H9 (cell line): Measurements from ENCODE around the gene MGAT4A. TPM values are rescaled to one million over a fixed set of nuclear protein-coding genes. Genes with fewer than 3 reads are reported as not detected.

Experiments used
- DNase-seq: peaks from one replicate; pipeline ENCODE4 v3.0.0-alpha.2; 2017
- H2AFZ ChIP-seq: one replicate; pipeline ENCODE4 v1.6.1; 2013; ENCODE audit warnings: mild to moderate bottlenecking, low read length, control low read depth, moderate library complexity
- H2AK5ac ChIP-seq: 2 replicates; pipeline ENCODE4 v1.6.1; 2013; ENCODE audit warnings: low read length, control low read depth, mixed read lengths; ENCODE audit not compliant: insufficient read length
- H2BK120ac ChIP-seq: one replicate; pipeline ENCODE4 v1.6.1; 2013; ENCODE audit warnings: low read depth, mild to moderate bottlenecking, low read length, control low read depth, inconsistent platforms; ENCODE audit not compliant: poor library complexity, severe bottlenecking
- H2BK12ac ChIP-seq: 2 replicates; pipeline ENCODE4 v1.6.1; 2013; ENCODE audit warnings: low read length, control low read depth, mixed read lengths, low read depth; ENCODE audit not compliant: insufficient read length
- H2BK15ac ChIP-seq: 2 replicates; pipeline ENCODE4 v1.6.1; 2013; ENCODE audit warnings: low read depth, low read length, control low read depth
- H2BK20ac ChIP-seq: one replicate; pipeline ENCODE4 v1.6.1; 2013; ENCODE audit warnings: low read depth, mild to moderate bottlenecking, low read length, control low read depth, inconsistent platforms; ENCODE audit not compliant: poor library complexity, severe bottlenecking
- H2BK5ac ChIP-seq: 2 replicates; pipeline ENCODE4 v1.6.1; 2013; ENCODE audit warnings: low read length, control low read depth, mixed read lengths; ENCODE audit not compliant: insufficient read length
- H3K14ac ChIP-seq: 2 replicates; pipeline ENCODE4 v1.6.1; 2013; ENCODE audit warnings: low read length, control low read depth; ENCODE audit not compliant: insufficient read depth
- H3K18ac ChIP-seq: 2 replicates; pipeline ENCODE4 v1.6.1; 2013; ENCODE audit warnings: low read depth, mild to moderate bottlenecking, mixed read lengths, low read length, control low read depth; ENCODE audit not compliant: insufficient read length
- H3K23ac ChIP-seq: 2 replicates; pipeline ENCODE4 v1.6.1; 2013; ENCODE audit warnings: low read length, control low read depth, mixed read lengths, low read depth; ENCODE audit not compliant: insufficient read length
- H3K23me2 ChIP-seq: 2 replicates; pipeline ENCODE4 v1.6.1; 2013; ENCODE audit warnings: low read depth, mild to moderate bottlenecking, mixed read lengths, low read length, control low read depth; ENCODE audit not compliant: insufficient read length, poor library complexity, severe bottlenecking
- H3K27ac ChIP-seq: 2 replicates; pipeline ENCODE4 v1.5.1; 2013; ENCODE audit warnings: low read length, control low read depth, mixed read lengths, low read depth; ENCODE audit not compliant: insufficient read length
- H3K27me3 ChIP-seq: 2 replicates; pipeline ENCODE4 v1.6.1; 2013; ENCODE audit warnings: low read length, control low read depth, inconsistent platforms; ENCODE audit not compliant: insufficient read depth
- H3K4ac ChIP-seq: 2 replicates; pipeline ENCODE4 v1.6.1; 2013; ENCODE audit warnings: low read depth, mild to moderate bottlenecking, control low read depth, inconsistent platforms, low read length, moderate library complexity
- H3K4me1 ChIP-seq: 2 replicates; pipeline ENCODE4 v1.6.1; 2013; ENCODE audit warnings: low read length, control low read depth, inconsistent platforms; ENCODE audit not compliant: insufficient read depth
- H3K4me2 ChIP-seq: 2 replicates; pipeline ENCODE4 v1.6.1; 2013; ENCODE audit warnings: low read length, control low read depth, mixed read lengths; ENCODE audit not compliant: insufficient read length, insufficient read depth
- H3K56ac ChIP-seq: 2 replicates; pipeline ENCODE4 v1.6.1; 2013; ENCODE audit warnings: low read depth, mild to moderate bottlenecking, mixed read lengths, low read length, control low read depth; ENCODE audit not compliant: insufficient read length
- H3K79me1 ChIP-seq: 2 replicates; pipeline ENCODE4 v1.6.1; 2013; ENCODE audit warnings: low read depth, mild to moderate bottlenecking, moderate library complexity, low read length, control low read depth, inconsistent platforms; ENCODE audit not compliant: insufficient read depth, poor library complexity, severe bottlenecking
- H3K79me2 ChIP-seq: 2 replicates; pipeline ENCODE4 v1.6.1; 2013; ENCODE audit warnings: low read length, control low read depth, inconsistent platforms; ENCODE audit not compliant: insufficient read depth
- H3K9ac ChIP-seq: 2 replicates; pipeline ENCODE4 v1.6.1; 2013; ENCODE audit warnings: low read length, control low read depth, mixed read lengths; ENCODE audit not compliant: insufficient read length; ENCODE audit errors: extremely low read depth
- H3K9me3 ChIP-seq: one replicate; pipeline ENCODE4 v1.6.1; 2013; ENCODE audit warnings: low read depth, low read length, inconsistent platforms; ENCODE audit not compliant: control insufficient read depth
- H3T11ph ChIP-seq: one replicate; pipeline ENCODE4 v1.6.1; 2013; ENCODE audit warnings: mild to moderate bottlenecking, low read length, control low read depth, inconsistent platforms
- H4K20me1 ChIP-seq: one replicate; pipeline ENCODE4 v1.6.1; 2013; ENCODE audit not compliant: control insufficient read depth, insufficient read length, insufficient read depth
- H4K5ac ChIP-seq: 2 replicates; pipeline ENCODE4 v1.6.1; 2013; ENCODE audit warnings: low read depth, mild to moderate bottlenecking, mixed read lengths, low read length, control low read depth; ENCODE audit not compliant: insufficient read length
- H4K8ac ChIP-seq: replicated peaks from 2 replicates; pipeline ENCODE4 v1.6.1; 2013; ENCODE audit warnings: low read length, control low read depth, mixed read lengths, low read depth; ENCODE audit not compliant: insufficient read length
- H4K91ac ChIP-seq: 2 replicates; pipeline ENCODE4 v1.6.1; 2013; ENCODE audit warnings: low read depth, mild to moderate bottlenecking, moderate library complexity, mixed read lengths, low read length, control low read depth; ENCODE audit not compliant: insufficient read length
- H3K27ac Mint-ChIP-seq, 3 experiments: 2 replicates in 2 of 3; 3 replicates in 1 of 3; pipeline ENCODE4 v1.8.0; 2020 to 2021; ENCODE audit warnings: mixed read lengths in 3 of 3, mild to moderate bottlenecking in 1 of 3, moderate library complexity in 1 of 3
- H3K27me3 Mint-ChIP-seq: 2 replicates; pipeline ENCODE4 v1.8.0; 2021; ENCODE audit warnings: low read depth, mild to moderate bottlenecking, moderate library complexity, mixed read lengths
- H3K36me3 Mint-ChIP-seq, 3 experiments: 2 replicates in 2 of 3; 3 replicates in 1 of 3; pipeline ENCODE4 v1.8.0; 2020 to 2021; ENCODE audit warnings: low read depth in 3 of 3, mixed read lengths in 3 of 3; ENCODE audit not compliant: insufficient read depth in 1 of 3
- H3K4me1 Mint-ChIP-seq, 2 experiments: 2 replicates each; pipeline ENCODE4 v1.8.0; 2020; ENCODE audit warnings: mixed read lengths in 2 of 2
- H3K4me3 Mint-ChIP-seq, 2 experiments: 2 replicates in 1 of 2; 3 replicates in 1 of 2; pipeline ENCODE4 v1.8.0; 2020 to 2021; ENCODE audit warnings: mild to moderate bottlenecking in 2 of 2, mixed read lengths in 2 of 2, moderate library complexity in 1 of 2
- H3K9me3 Mint-ChIP-seq, 2 experiments: 2 replicates in 1 of 2; 3 replicates in 1 of 2; pipeline ENCODE4 v1.8.0; 2020; ENCODE audit warnings: mild to moderate bottlenecking in 2 of 2, mixed read lengths in 2 of 2, moderate library complexity in 1 of 2
- WGBS: extraction: QIAGEN DNeasy Blood & Tissue Kit; methylation state at CpG from one replicate; pipeline ENCODE4 v1.1.7; 2013; ENCODE audit warnings: missing lambda C conversion rate, low lambda C conversion rate, mixed read lengths; ENCODE audit not compliant: insufficient read length; ENCODE audit errors: extremely low coverage; 5-methylcytosine and 5-hydroxymethylcytosine counted together
- total RNA-seq: library from RNA; stranded (reverse); gene quantifications from 2 replicates; pipeline ENCODE4 v1.2.1, GENCODE V29; 2021
- TF ChIP-seq, protein P1 (sequence below): fragments of 200-600 bp; sonication (generic); conservative IDR thresholded peaks from 3 replicates; pipeline ENCODE4 v1.8.0; 2021; ENCODE audit warnings: antibody characterized with exemption, mild to moderate bottlenecking

Gene MGAT4A
- total RNA-seq, 1 experiment from 2014 or later: 3.5 TPM

DNA sequence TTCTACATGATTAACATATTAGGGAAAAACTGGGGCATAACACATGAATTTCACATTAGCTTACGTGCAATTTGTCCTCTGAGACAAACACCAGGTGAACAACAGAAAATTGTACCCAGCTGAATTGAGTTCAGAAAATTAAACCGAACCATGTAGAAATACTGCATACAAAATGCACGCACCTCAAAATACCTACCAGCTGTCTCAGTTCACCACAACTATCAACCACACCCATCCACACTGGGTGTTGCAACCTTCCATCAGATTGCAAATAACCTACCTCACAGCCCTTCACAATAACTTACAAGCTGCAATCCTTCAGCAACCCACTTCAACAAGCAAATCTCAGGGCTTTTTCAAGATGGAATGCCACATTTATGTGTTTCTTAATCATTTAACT lies 66.6 kb downstream of the MGAT4A start:
- no peak overlapping the region for H4K8ac ChIP-seq
- H2AFZ ChIP-seq: no peak overlapping the region
- no peak overlapping the region for H3K4ac ChIP-seq
- no peak overlapping the region for H3K14ac ChIP-seq
- H3K23me2 ChIP-seq: no peaks in the 10 kb centered on the region
- no peak overlapping the region for H4K91ac ChIP-seq
- no peak overlapping the region for H3K4me2 ChIP-seq
- no peak overlapping the region for H2BK12ac ChIP-seq
- H3K9me3 ChIP-seq: no peaks in the 10 kb centered on the region
- H3K79me2 ChIP-seq: no peaks in the 10 kb centered on the region
- Mint-ChIP-seq H3K27me3 (no peaks in the 10 kb centered on the region; the same call in 1 of the 2 replicates), H3K9me3 (peaks cover 8 to 18% of the 10 kb centered on the region in 2 experiments), H3K4me3 (no peak overlapping the region), H3K27ac (no peak overlapping the region), H3K36me3 (peaks cover 7 to 15% (median 8%) of the 10 kb centered on the region in 3 experiments), H3K4me1 (no peaks in the 10 kb centered on the region)
- H2BK20ac ChIP-seq: no peak overlapping the region
- no peak overlapping the region for H4K5ac ChIP-seq
- no CpG with 5 or more reads among the region's 3 CpGs for WGBS
- H3K79me1 ChIP-seq: no peaks in the 10 kb centered on the region
- TF ChIP-seq, protein P1, sequence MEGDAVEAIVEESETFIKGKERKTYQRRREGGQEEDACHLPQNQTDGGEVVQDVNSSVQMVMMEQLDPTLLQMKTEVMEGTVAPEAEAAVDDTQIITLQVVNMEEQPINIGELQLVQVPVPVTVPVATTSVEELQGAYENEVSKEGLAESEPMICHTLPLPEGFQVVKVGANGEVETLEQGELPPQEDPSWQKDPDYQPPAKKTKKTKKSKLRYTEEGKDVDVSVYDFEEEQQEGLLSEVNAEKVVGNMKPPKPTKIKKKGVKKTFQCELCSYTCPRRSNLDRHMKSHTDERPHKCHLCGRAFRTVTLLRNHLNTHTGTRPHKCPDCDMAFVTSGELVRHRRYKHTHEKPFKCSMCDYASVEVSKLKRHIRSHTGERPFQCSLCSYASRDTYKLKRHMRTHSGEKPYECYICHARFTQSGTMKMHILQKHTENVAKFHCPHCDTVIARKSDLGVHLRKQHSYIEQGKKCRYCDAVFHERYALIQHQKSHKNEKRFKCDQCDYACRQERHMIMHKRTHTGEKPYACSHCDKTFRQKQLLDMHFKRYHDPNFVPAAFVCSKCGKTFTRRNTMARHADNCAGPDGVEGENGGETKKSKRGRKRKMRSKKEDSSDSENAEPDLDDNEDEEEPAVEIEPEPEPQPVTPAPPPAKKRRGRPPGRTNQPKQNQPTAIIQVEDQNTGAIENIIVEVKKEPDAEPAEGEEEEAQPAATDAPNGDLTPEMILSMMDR: no peak
- H3K23ac ChIP-seq: no peak overlapping the region
- no peaks in the 10 kb centered on the region for H3K4me1 ChIP-seq
- H3K27ac ChIP-seq: no peak overlapping the region
- no peak overlapping the region for H3K18ac ChIP-seq
- no peak overlapping the region for H2BK5ac ChIP-seq
- H2BK120ac ChIP-seq: no peak overlapping the region
- no peak overlapping the region for H3K56ac ChIP-seq
- H2BK15ac ChIP-seq: no peak overlapping the region
- no peak overlapping the region for H3K9ac ChIP-seq
- no peaks in the 10 kb centered on the region for H3K27me3 ChIP-seq
- H2AK5ac ChIP-seq: no peak overlapping the region
- no peak overlapping the region for H3T11ph ChIP-seq
- DNase-seq: no peak
- H4K20me1 ChIP-seq: no peaks in the 10 kb centered on the region
